ENCODE measurements around the gene SWAP70. TPM values are rescaled to one million over a fixed set of nuclear protein-coding genes. Genes with fewer than 3 reads are reported as not detected.
"Not testable (repeated sequence)": the region's sequence is repeated elsewhere in the genome, so short reads cannot be mapped to it uniquely, and the experiment has no call there.

SWAP70 gene
- total RNA-seq, 1 donor from 2014 or later, result 18.0 TPM

DNA sequence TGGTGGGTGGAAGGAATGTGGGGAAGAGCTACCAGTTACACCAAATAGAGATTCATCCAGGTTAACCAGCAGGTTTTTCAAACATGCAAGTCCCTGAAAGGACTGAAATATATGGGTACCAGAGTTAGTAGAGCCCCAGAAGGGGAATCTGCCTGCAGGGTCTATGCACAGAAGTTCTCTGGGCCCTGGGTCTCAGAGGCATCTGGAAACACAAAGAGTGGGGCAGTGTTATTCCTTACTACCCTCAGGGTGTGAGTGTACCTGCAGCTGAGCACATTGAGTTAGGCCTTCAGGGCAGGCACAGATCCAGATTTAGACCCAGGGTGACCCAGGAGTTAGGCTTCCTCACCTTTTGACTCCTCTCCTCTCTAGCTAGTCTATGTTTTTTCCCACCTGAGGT is 43.9 kb upstream of the SWAP70 start:
- no peak overlapping the region for H3K4me3 ChIP-seq (ENCODE audit: low read depth, low read length)
- no peaks in the 10 kb centered on the region for H3K27me3 ChIP-seq (ENCODE audit: control insufficient read depth, insufficient read depth, low read length)
- no peak for DNase-seq (ENCODE audit: low read depth)
- H3K36me3 ChIP-seq (ENCODE audit: control insufficient read depth, insufficient read depth, low read length), result no peaks in the 10 kb centered on the region
- TF ChIP-seq, protein P1, sequence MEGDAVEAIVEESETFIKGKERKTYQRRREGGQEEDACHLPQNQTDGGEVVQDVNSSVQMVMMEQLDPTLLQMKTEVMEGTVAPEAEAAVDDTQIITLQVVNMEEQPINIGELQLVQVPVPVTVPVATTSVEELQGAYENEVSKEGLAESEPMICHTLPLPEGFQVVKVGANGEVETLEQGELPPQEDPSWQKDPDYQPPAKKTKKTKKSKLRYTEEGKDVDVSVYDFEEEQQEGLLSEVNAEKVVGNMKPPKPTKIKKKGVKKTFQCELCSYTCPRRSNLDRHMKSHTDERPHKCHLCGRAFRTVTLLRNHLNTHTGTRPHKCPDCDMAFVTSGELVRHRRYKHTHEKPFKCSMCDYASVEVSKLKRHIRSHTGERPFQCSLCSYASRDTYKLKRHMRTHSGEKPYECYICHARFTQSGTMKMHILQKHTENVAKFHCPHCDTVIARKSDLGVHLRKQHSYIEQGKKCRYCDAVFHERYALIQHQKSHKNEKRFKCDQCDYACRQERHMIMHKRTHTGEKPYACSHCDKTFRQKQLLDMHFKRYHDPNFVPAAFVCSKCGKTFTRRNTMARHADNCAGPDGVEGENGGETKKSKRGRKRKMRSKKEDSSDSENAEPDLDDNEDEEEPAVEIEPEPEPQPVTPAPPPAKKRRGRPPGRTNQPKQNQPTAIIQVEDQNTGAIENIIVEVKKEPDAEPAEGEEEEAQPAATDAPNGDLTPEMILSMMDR (IDR thresholded peaks at IDR 0.05; ENCODE audit: insufficient read depth, low read length, poor library complexity, severe bottlenecking), result no peak

DNA sequence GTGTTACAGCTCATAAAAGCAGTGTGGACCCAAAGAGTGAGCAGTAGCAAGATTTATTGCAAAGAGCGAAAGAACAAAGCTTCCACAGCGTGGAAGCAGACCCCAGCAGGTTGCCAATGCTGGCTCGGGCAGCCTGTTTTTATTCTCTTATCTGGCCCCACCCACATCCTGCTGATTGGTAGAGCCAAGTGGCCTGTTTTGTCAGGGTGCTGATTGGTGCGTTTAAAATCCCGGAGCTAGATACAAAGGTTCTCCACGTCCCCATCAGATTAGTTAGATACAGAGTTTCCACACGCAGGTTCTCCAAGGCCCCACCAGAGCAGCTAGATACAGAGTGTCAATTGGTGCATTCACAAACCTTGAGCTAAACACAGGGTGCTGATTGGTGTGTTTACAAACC is 41.5 kb upstream of the SWAP70 start:
- H3K36me3 ChIP-seq (ENCODE audit: control insufficient read depth, insufficient read depth, low read length); H3K4me3 ChIP-seq (ENCODE audit: low read depth, low read length); DNase-seq (ENCODE audit: low read depth); H3K27me3 ChIP-seq (ENCODE audit: control insufficient read depth, insufficient read depth, low read length): not testable (repeated sequence)

DNA sequence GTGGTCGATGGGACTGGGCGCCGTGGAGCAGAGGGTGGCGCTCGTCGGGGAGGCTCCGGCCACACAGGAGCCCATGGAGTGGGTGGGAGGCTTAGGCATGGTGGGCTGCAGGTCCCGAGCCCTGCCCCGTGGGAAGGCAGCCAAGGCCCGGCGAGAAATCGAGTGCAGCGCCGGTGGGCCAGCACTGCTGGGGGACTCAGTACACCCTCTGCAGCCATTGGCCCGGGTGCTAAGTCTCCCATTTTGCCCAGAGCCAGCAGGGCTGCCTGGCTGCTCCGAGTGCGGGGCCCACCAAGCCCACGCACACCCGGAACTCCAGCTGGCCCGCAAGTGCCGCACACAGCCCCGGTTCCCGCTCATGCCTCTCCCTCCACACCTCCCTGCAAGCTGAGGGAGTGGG is 40.8 kb upstream of the SWAP70 start:
- H3K27me3 ChIP-seq (ENCODE audit: control insufficient read depth, insufficient read depth, low read length); H3K36me3 ChIP-seq (ENCODE audit: control insufficient read depth, insufficient read depth, low read length); DNase-seq (ENCODE audit: low read depth); H3K4me3 ChIP-seq (ENCODE audit: low read depth, low read length): not testable (repeated sequence)

DNA sequence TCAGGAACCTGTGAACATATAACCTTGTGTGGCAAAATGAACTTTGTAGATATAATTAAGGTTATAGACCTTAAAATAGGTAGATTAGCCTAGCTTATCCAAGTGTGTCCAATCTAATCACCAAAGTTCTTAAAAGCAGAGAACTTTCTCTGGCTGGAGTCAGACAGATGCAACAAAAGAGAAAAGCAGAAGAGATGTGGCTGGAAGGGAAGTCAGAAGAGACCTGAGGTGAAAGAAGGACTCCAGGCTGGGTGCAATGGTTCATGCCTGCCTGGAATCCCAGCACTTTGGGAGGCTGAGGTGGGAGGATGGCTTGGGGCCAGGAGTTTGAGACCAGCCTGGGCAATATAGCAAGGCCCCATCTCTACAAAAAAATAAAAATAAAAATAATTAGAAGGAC is 39.4 kb upstream of the SWAP70 start:
- H3K4me3 ChIP-seq (ENCODE audit: low read depth, low read length), result no peak overlapping the region
- H3K27me3 ChIP-seq (ENCODE audit: control insufficient read depth, insufficient read depth, low read length), result no peaks in the 10 kb centered on the region
- H3K36me3 ChIP-seq (ENCODE audit: control insufficient read depth, insufficient read depth, low read length), result no peaks in the 10 kb centered on the region
- TF ChIP-seq, protein P1 (IDR thresholded peaks at IDR 0.05; ENCODE audit: insufficient read depth, low read length, poor library complexity, severe bottlenecking), result no peak
- no peak for DNase-seq (ENCODE audit: low read depth)

DNA sequence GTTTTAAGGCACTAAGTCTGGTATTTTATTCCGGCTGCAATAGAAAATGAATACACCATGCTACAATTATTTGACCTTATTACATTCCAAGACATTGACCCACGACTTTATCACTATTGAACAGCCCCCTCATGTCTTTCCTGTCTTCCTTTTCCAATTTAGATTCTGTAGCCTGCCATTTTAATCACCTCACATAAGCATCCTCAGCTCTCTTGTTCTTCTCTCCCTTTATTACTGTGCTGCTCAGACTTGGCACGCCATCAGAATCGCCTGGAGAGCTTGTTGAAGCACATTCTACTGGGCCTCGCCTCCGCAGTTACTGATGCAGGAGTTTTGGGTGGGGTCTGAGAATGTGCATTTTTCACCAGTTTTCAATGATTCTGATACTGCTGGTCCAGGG is 38.7 kb upstream of the SWAP70 start:
- TF ChIP-seq, protein P1 (IDR thresholded peaks at IDR 0.05; ENCODE audit: insufficient read depth, low read length, poor library complexity, severe bottlenecking), result no peak
- H3K27me3 ChIP-seq (ENCODE audit: control insufficient read depth, insufficient read depth, low read length), result no peaks in the 10 kb centered on the region
- no peak overlapping the region for H3K4me3 ChIP-seq (ENCODE audit: low read depth, low read length)
- H3K36me3 ChIP-seq (ENCODE audit: control insufficient read depth, insufficient read depth, low read length), result no peaks in the 10 kb centered on the region
- DNase-seq (ENCODE audit: low read depth), result no peak

DNA sequence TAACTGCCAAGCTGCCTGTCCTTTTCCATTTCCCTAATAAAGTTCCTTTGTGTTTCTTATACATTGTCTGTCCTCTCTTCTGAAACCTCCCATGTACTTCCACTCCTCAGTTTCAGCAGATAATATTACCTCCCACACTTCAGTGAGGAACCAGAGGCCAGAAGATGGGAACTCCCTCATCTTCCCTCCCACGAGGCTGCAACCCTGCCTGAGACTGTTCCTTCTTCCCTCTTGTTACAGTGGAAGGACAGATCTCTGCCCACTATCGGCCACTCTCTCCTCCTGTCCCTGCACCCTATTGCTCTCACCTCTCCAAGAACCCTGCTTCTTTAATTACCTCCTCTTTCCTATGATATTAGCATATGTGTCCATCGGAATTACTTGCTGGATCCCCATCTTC is 38.1 kb upstream of the SWAP70 start:
- Histone ChIP-seq H3K4me3 (ENCODE audit: low read depth, low read length) (no peak overlapping the region), H3K36me3 (ENCODE audit: control insufficient read depth, insufficient read depth, low read length) (no peaks in the 10 kb centered on the region), H3K27me3 (ENCODE audit: control insufficient read depth, insufficient read depth, low read length) (no peaks in the 10 kb centered on the region)
- DNase-seq (ENCODE audit: low read depth), result no peak
- TF ChIP-seq, protein P1 (IDR thresholded peaks at IDR 0.05; ENCODE audit: insufficient read depth, low read length, poor library complexity, severe bottlenecking), result no peak

DNA sequence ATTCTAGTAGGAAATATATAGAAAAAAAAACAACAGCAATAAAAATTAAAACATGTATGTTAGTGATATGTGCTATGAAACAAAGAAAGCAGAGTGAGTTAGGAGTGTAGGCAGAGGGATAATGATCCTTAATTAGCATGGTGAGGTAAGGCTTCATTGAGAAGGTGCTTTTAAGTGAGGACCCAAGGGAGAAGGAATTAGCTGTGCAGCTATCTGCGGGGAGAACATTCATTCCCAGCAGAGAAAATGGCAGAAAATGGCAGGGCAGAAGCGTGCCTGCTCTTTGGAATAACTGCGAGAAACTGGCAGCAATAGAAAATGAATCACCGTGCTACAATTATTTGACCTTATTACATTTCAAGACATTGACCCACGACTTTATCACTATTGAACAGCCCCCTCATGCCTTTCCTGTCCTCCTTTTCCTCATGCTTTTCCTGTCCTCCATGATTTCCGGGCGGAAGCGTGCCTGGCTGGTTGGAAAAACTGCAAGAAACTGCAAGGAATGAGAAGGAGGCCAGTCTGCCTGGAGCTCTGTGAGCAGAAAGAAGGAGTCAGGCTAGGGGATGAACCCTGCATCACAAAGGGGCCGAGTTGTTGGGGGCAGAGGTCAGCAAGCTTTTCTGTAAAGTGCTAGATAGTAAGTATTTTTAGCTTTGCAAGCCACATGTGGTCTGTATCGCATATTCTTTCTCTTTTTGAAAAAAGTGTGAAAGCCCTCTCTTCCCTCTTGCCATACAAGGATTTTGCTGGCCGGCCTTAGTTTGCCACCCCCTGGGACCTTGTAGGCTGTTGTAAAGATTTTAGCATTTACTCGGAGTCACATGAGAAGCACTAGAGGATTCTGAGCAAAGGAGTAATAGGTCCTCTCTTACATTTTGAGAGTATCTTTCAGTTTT is 37.1 kb upstream of the SWAP70 start:
- Histone ChIP-seq H3K4me3 (ENCODE audit: low read depth, low read length) (no peak overlapping the region), H3K27me3 (ENCODE audit: control insufficient read depth, insufficient read depth, low read length) (no peaks in the 10 kb centered on the region), H3K36me3 (ENCODE audit: control insufficient read depth, insufficient read depth, low read length) (no peaks in the 10 kb centered on the region)
- no peak for DNase-seq (ENCODE audit: low read depth)
- TF ChIP-seq, protein P1 (IDR thresholded peaks at IDR 0.05; ENCODE audit: insufficient read depth, low read length, poor library complexity, severe bottlenecking), result no peak

Measured in kidney epithelial cell (primary cell).